ENCODE data around the gene LIPC.

DNA sequence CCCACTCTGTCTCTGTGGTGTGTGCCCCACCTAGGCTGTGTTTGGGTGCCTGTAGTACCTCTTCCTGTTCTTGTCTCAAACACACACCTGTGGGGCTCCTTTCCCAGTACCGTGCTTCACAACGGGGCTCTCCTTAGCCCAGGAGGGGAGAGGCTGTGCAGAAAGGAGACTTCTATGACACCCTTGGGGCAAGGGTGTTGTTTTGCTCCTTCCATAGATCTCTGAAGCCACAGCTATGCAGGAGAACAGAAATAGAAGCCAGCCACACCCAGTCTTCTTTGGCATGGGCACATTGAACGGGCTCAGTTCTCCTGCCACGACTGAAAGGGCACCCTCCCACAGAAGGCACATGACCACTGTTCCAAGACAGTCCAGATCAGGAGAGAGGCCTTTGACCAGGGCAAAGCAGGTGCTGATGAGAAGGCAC lies 74.3 kb downstream of the LIPC start:
- no peak for TF ChIP-seq ZNF140 (tag by site-specific recombination; IDR thresholded peaks at IDR 0.05)
- TF ChIP-seq, protein P1, sequence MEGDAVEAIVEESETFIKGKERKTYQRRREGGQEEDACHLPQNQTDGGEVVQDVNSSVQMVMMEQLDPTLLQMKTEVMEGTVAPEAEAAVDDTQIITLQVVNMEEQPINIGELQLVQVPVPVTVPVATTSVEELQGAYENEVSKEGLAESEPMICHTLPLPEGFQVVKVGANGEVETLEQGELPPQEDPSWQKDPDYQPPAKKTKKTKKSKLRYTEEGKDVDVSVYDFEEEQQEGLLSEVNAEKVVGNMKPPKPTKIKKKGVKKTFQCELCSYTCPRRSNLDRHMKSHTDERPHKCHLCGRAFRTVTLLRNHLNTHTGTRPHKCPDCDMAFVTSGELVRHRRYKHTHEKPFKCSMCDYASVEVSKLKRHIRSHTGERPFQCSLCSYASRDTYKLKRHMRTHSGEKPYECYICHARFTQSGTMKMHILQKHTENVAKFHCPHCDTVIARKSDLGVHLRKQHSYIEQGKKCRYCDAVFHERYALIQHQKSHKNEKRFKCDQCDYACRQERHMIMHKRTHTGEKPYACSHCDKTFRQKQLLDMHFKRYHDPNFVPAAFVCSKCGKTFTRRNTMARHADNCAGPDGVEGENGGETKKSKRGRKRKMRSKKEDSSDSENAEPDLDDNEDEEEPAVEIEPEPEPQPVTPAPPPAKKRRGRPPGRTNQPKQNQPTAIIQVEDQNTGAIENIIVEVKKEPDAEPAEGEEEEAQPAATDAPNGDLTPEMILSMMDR (tag by site-specific recombination; IDR thresholded peaks at IDR 0.05), result no peak
- TF ChIP-seq ZBTB17 (tag by site-specific recombination; IDR thresholded peaks at IDR 0.05), result no peak
- TF ChIP-seq ZSCAN30 (tag by site-specific recombination; IDR thresholded peaks at IDR 0.05), result no peak
- no peak for TF ChIP-seq ZNF274 (IDR thresholded peaks at IDR 0.05; ENCODE audit: low read length)
- TF ChIP-seq ZNF274 (tag by site-specific recombination; IDR thresholded peaks at IDR 0.05; ENCODE audit: borderline replicate concordance), result no peak
- no peak for TF ChIP-seq ZNF610 (tag by site-specific recombination; IDR thresholded peaks at IDR 0.05; ENCODE audit: borderline replicate concordance)
- TF ChIP-seq, protein P2, sequence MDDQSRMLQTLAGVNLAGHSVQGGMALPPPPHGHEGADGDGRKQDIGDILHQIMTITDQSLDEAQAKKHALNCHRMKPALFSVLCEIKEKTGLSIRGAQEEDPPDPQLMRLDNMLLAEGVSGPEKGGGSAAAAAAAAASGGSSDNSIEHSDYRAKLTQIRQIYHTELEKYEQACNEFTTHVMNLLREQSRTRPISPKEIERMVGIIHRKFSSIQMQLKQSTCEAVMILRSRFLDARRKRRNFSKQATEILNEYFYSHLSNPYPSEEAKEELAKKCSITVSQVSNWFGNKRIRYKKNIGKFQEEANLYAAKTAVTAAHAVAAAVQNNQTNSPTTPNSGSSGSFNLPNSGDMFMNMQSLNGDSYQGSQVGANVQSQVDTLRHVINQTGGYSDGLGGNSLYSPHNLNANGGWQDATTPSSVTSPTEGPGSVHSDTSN (CRISPR knock-in tag; IDR thresholded peaks at IDR 0.05), result no peak

Measured in HEK293 (cell line).